ENCODE data around the gene ATG16L2.

DNA sequence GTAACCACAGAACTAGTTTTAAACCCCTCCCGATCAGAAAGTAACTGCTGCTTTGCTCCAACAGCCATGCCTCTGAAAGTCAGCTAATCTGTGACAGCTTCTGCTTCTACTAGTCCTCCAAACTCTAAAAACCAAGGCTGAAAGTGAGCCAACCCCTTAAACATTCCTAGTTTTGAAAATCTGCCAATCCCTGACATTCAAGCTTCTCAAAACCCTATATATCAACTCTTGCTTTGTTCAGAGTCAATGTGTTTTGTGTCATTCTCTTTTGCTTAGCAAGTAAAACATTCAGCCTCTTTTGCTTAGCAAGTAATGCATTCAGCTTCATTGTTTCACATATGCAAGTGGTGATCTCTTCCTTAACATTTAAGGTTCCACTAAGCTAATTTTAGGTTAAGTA, 56.9 kb downstream of the ATG16L2 start:
- TF ChIP-seq CTCF (conservative IDR thresholded peaks at IDR 0.05; ENCODE audit: low read depth, low read length) (no peak), EZH2 (IDR thresholded peaks at IDR 0.05; ENCODE audit: low read length, unreplicated experiment) (no peak), EZH2phosphoT487 (IDR thresholded peaks at IDR 0.05; ENCODE audit: borderline replicate concordance, low read length) (no peak)
